KMS-11 (cell line): ENCODE results near the gene DGKB.

Source experiments
- H2AFZ ChIP-seq: fragments of 200-600 bp; sonication (generic); 2 replicates; pipeline ENCODE4 v1.6.1; 2016; ENCODE audit warnings: antibody characterized with exemption, mixed run types, low read depth
- H3K27ac ChIP-seq: fragments of 200-600 bp; sonication (generic); 2 replicates; pipeline ENCODE4 v1.6.1; 2016; ENCODE audit warnings: mild to moderate bottlenecking, mixed run types
- H3K27me3 ChIP-seq: fragments of 200-600 bp; sonication (generic); 2 replicates; pipeline ENCODE4 v1.6.1; 2017; ENCODE audit warnings: mild to moderate bottlenecking, low read depth, mixed run types, moderate library complexity; ENCODE audit not compliant: insufficient read depth
- H3K36me3 ChIP-seq: fragments of 200-600 bp; sonication (generic); 2 replicates; pipeline ENCODE4 v1.6.1; 2017; ENCODE audit warnings: mild to moderate bottlenecking, mixed run types; ENCODE audit not compliant: insufficient read depth
- H3K4me1 ChIP-seq: fragments of 200-600 bp; sonication (generic); 2 replicates; pipeline ENCODE4 v1.6.1; 2016; ENCODE audit warnings: mild to moderate bottlenecking, low read depth, mixed run types; ENCODE audit not compliant: poor library complexity, severe bottlenecking
- H3K4me2 ChIP-seq: fragments of 200-600 bp; sonication (generic); 2 replicates; pipeline ENCODE4 v1.7.0; 2016; ENCODE audit warnings: mild to moderate bottlenecking, mixed run types
- H3K4me3 ChIP-seq: fragments of 200-600 bp; sonication (generic); IDR thresholded peaks from 2 replicates; pipeline ENCODE4 v1.6.1; 2017; ENCODE audit warnings: low read depth, low read length, mixed read lengths; ENCODE audit not compliant: insufficient read depth
- H3K79me2 ChIP-seq: fragments of 200-600 bp; sonication (generic); 2 replicates; pipeline ENCODE4 v1.6.1; 2016; ENCODE audit warnings: low read depth, mixed run types; ENCODE audit not compliant: insufficient read depth
- H3K9ac ChIP-seq: fragments of 200-600 bp; sonication (generic); 2 replicates; pipeline ENCODE4 v1.6.1; 2016; ENCODE audit warnings: mild to moderate bottlenecking, mixed run types
- H4K20me1 ChIP-seq: fragments of 200-600 bp; sonication (generic); 2 replicates; pipeline ENCODE4 v1.6.1; 2016; ENCODE audit warnings: mild to moderate bottlenecking, mixed run types; ENCODE audit not compliant: insufficient read depth
- TF ChIP-seq, protein P1 (sequence below): fragments of 200-600 bp; sonication (generic); conservative IDR thresholded peaks from 2 replicates; pipeline ENCODE4 v1.6.1; 2017; ENCODE audit warnings: low read depth, mild to moderate bottlenecking, antibody characterized with exemption, low read length, moderate library complexity, mixed read lengths

DGKB gene

DNA sequence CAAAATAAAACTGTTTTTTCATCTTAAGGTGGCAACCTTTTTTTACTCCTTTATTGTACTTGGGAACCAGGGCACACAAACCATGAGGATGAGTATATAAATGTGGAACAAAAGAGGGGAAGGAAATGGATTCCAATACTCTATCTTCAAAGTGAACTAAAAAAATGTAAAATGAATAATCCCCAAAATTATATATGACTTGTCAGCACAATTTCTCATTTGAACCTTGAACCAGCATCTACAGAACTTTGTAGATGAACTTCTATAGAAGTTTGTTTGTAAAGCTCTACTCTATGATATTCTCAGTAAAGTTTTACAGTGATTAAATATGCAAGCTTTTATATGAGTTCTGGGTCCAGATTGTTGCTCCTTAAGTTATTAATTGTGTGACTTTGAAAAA is 694.8 kb downstream of the DGKB start:
- no peaks in the 10 kb centered on the region for H3K4me1 ChIP-seq
- no peak overlapping the region for H3K9ac ChIP-seq
- no peaks in the 10 kb centered on the region for H3K79me2 ChIP-seq
- H3K27me3 ChIP-seq = no peaks in the 10 kb centered on the region
- no peaks in the 10 kb centered on the region for H4K20me1 ChIP-seq
- TF ChIP-seq, protein P1, sequence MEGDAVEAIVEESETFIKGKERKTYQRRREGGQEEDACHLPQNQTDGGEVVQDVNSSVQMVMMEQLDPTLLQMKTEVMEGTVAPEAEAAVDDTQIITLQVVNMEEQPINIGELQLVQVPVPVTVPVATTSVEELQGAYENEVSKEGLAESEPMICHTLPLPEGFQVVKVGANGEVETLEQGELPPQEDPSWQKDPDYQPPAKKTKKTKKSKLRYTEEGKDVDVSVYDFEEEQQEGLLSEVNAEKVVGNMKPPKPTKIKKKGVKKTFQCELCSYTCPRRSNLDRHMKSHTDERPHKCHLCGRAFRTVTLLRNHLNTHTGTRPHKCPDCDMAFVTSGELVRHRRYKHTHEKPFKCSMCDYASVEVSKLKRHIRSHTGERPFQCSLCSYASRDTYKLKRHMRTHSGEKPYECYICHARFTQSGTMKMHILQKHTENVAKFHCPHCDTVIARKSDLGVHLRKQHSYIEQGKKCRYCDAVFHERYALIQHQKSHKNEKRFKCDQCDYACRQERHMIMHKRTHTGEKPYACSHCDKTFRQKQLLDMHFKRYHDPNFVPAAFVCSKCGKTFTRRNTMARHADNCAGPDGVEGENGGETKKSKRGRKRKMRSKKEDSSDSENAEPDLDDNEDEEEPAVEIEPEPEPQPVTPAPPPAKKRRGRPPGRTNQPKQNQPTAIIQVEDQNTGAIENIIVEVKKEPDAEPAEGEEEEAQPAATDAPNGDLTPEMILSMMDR = no peak
- no peak overlapping the region for H3K4me3 ChIP-seq
- H3K4me2 ChIP-seq = no peak overlapping the region
- no peak overlapping the region for H2AFZ ChIP-seq
- H3K36me3 ChIP-seq = no peaks in the 10 kb centered on the region
- H3K27ac ChIP-seq = no peak overlapping the region

GRCh38 chr7:14207138-14207537 is 695.4 kb downstream of the DGKB start:
- Histone ChIP-seq H3K4me1 (no peaks in the 10 kb centered on the region), H3K79me2 (no peaks in the 10 kb centered on the region), H3K27me3 (no peaks in the 10 kb centered on the region), H3K36me3 (no peaks in the 10 kb centered on the region), H3K4me3 (no peak overlapping the region), H3K4me2 (no peak overlapping the region), H3K27ac (no peak overlapping the region), H3K9ac (no peak overlapping the region), H2AFZ (no peak overlapping the region), H4K20me1 (no peaks in the 10 kb centered on the region)
- TF ChIP-seq, protein P1 = no peak

DNA sequence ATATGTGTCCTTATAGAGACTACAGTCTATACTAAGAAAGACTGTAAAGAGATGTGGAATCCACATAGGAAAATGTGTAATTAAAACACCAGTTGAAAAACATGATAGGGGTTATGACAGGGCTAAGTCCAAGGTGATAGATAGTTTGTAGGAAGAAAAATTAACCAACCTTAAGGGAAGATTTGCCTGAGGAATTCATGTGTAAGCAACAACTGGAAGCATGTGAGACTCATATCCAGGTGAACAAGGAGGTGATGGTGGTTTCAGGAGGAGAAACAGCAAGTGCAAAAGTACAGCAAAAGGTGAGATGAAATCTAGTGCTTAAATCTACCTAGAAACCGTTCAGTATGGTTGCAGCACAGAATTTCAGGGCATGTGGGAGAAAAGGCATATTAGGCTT is 696.4 kb downstream of the DGKB start:
- H3K4me3 ChIP-seq = no peak overlapping the region
- no peak overlapping the region for H3K27ac ChIP-seq
- H3K79me2 ChIP-seq = no peaks in the 10 kb centered on the region
- H3K4me2 ChIP-seq = no peak overlapping the region
- no peaks in the 10 kb centered on the region for H3K4me1 ChIP-seq
- no peaks in the 10 kb centered on the region for H4K20me1 ChIP-seq
- no peak overlapping the region for H3K9ac ChIP-seq
- no peaks in the 10 kb centered on the region for H3K36me3 ChIP-seq
- TF ChIP-seq, protein P1 = no peak
- no peaks in the 10 kb centered on the region for H3K27me3 ChIP-seq
- H2AFZ ChIP-seq = no peak overlapping the region

- no peak overlapping the region for H3K4me3 ChIP-seq
- H2AFZ ChIP-seq = no peak overlapping the region
- H3K4me2 ChIP-seq = no peak overlapping the region
- no peaks in the 10 kb centered on the region for H3K36me3 ChIP-seq
- no peak overlapping the region for H3K9ac ChIP-seq
- H4K20me1 ChIP-seq = no peaks in the 10 kb centered on the region
- H3K4me1 ChIP-seq = no peaks in the 10 kb centered on the region
- H3K27me3 ChIP-seq = no peaks in the 10 kb centered on the region
- no peak overlapping the region for H3K27ac ChIP-seq
- no peaks in the 10 kb centered on the region for H3K79me2 ChIP-seq
- TF ChIP-seq, protein P1 = no peak
These were observed 701.2 kb downstream of the DGKB start for GRCh38 chr7:14201353-14201752.
